Measurements from ENCODE around the gene PSIP1. TPM values are rescaled to one million over a fixed set of nuclear protein-coding genes. Genes with fewer than 3 reads are reported as not detected.

The PSIP1 gene
- total RNA-seq: 33.8 and 41.0 TPM in 2 replicates

DNA sequence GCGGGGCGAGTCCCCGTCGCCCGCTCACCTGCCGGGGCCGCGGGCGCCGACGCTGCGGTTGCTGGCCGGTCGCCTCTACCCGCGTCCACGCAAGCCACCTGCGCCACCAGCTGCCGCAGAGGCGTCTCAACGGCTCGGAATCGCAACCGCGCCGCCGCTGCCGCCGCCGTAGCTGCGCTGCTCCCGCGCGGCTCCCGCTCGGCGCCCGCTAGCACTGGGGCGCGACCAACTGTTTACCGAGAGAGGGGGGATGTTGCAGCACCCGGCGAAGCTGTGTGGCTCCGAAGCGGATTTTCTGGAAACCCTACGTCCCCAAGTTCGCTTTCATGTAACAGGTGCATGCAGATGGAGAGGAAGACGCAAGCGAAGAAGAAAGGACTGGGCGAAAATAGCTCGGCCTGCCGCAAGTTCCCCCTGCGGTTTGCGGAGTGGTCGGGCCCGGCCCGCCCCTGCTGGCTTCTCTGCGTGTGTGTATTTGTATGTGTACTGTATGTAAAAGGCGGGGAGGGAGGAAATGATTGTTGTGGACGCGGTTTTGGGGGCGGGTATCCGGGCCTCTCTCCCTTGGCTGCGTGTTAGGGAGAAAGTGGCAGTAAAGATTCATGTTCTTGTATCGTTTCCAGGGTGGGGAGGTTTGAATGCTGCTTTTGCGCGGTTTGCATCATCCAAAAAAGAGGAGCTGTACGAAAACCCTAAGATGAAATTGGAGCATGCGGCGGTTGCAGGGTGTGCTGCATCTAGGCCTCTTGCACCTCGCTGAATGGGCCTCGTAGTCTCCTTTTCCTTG is at the start of gene PSIP1:
Gene PSIP1, minus strand, starts transcription at position 182 of the 787 bp plus-strand sequence. CDS start 782 bp downstream, outside the sequence.

DNA sequence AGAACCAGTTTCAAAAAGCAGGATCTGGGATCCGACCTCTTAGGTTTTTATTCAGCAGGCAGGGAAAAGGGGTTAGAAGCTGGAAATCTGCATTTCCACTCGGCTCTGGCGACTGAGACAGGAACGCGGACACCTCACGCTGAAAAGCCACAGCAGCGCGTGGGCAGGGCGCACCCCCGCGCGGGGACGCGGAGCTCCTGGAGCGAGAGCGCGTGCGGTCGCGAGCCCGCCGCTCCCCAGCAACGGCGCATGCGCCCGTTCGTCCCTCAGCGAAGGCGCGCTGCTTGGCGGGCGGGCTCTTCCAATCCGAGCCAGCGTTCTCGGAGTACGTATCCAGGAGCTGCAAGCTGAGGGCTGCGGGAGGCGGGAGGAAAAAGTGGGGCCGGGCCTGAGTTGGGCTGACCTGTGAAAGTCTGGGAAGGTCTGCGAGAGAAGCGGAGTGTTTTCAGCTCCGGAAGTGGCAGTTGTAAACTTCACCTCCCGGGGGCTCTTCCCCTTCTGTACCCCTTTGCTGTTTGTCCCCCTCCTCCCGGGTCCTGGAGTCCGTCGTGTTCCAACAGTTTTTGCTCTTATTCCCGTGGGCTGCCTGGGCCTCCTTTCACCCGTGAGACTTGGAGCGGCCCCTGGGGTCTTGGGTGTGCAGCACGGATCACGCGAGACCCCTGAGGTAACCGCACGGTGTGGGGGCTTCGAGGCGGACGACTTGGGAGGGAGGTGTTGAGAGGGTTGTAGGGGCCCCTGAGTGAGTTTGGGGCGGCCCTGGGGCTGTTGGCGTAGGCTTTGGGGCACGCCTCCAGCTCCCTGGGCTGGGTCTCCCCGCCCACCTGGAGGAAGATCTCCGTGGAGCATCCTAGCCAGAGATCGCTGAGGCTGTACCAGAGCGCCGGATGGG is 42.1 kb upstream of the PSIP1 start, which contains the start of gene CCDC171:
Gene CCDC171, plus strand, starts transcription at position 408 of the 892 bp plus-strand sequence. CDS start 11,046 bp downstream, outside the sequence.

DNA sequence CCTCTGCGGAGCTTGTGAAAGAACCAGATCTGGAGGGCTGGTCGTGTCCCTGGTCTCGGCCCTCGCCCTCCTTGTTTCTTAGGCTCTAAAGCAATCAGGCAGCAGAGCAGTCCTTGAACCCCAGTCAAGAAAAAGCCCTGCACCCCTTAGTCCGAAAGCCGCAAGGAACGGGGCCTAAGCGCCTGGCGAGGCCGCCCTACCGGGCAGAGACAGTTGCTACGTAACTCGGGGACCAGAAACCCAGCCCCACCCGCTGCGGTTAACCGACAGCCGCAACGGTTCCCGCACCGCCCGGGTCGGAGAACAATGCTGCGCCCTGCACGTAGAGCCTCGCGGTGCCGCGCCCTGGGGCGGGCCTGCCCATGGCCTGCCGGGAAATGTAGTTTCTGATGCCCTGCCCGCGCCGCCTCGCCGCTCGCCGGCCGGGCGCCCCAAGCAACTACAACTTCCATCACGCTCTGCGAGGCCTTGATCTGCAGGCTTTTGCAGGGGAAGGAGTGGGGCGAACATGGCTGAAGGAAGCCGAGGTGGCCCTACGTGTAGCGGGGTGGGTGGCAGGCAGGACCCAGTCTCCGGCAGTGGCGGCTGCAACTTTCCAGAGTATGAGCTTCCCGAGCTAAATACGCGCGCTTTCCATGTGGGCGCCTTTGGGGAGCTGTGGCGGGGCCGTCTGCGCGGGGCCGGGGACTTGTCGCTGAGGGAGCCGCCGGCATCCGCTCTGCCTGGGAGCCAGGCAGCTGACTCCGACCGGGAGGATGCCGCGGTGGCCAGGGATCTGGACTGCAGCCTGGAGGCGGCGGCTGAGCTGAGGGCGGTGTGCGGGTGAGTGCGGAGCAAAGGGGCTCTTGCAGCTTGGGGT is 88.2 kb downstream of the PSIP1 start, which contains the start of gene SNAPC3:
Gene SNAPC3, plus strand, starts transcription at position 505 of the 859 bp plus-strand sequence. Its CDS starts 4 bp downstream, at position 509.

Other genes with a start within 250 kb of the PSIP1 start
- gene TTC39B, start 203.8 kb downstream of the PSIP1 start, total RNA-seq: 3.0 and 7.3 TPM in 2 replicates
- 30.2 and 34.2 TPM in 2 replicates for gene SNAPC3, start 88.1 kb downstream of the PSIP1 start, total RNA-seq
- 0.65 and 0.77 TPM in 2 replicates for gene CCDC171, start 42.1 kb upstream of the PSIP1 start, total RNA-seq